ENCODE results near the gene FAM3A.

DNA sequence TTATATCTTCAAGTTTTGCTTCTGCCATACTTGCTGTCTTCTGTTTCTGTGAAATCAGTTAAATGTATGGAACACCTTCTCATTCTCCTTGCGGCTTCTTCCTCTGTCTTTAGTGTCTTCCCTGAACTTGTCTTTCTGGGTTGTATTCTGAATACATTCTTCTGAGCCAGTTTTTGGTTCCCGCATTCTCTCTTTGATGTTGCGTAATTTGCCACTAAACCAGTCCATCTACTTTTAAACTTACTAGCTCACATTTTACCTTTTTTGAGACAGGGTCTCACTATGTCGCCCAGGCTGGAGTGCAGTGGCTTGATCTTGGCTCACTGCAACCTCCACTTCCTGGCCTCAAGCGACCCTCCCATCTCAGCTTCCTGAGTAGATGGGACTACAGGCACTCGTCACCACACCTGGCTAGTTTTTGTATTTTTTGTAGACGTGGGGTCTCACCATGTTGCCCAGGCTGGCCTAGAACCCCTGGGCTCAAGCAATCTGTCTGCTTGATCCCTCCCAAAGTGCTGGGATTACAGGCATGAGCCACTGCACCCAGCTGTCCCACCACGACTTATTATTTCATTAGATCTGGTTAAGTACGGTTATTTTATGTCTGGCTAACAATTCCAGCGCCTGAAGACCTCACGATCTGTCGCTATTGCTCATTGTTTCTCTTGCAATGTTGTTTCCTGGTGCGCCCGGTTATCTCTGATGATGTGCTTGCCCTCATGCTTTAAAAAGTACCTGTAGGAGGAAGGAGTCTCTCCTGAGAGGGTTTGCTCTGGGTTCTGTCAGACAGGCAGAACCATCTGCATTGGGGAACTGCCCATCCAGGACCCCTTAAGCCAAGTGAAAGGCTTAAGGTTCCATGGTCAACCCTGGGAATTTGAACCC, 9.8 kb upstream of the FAM3A start:
- TF ChIP-seq, protein P1, sequence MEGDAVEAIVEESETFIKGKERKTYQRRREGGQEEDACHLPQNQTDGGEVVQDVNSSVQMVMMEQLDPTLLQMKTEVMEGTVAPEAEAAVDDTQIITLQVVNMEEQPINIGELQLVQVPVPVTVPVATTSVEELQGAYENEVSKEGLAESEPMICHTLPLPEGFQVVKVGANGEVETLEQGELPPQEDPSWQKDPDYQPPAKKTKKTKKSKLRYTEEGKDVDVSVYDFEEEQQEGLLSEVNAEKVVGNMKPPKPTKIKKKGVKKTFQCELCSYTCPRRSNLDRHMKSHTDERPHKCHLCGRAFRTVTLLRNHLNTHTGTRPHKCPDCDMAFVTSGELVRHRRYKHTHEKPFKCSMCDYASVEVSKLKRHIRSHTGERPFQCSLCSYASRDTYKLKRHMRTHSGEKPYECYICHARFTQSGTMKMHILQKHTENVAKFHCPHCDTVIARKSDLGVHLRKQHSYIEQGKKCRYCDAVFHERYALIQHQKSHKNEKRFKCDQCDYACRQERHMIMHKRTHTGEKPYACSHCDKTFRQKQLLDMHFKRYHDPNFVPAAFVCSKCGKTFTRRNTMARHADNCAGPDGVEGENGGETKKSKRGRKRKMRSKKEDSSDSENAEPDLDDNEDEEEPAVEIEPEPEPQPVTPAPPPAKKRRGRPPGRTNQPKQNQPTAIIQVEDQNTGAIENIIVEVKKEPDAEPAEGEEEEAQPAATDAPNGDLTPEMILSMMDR (IDR thresholded peaks at IDR 0.05; ENCODE audit: low read length) = no peak
- TF ChIP-seq EZH2 (optimal IDR thresholded peaks at IDR 0.05; ENCODE audit: low read depth, low read length) = no peak
- no peak for TF ChIP-seq EZH2phosphoT487 (IDR thresholded peaks at IDR 0.05; ENCODE audit: low read length)

Data from MM.1S (cell line).